Naive thymus-derived CD4-positive, alpha-beta T cell (primary cell): ENCODE results near the gene PCDH1. TPM values are rescaled to one million over a fixed set of nuclear protein-coding genes. Genes with fewer than 3 reads are reported as not detected.
A peak's percentile ranks its signal among the peaks of the same experiment; 100 is the strongest.

ENCODE experiments used
- ATAC-seq: fragments of 150-1000 bp; cut with Tn5 transposase; 2 replicates; pipeline ENCODE4 v1.10.0; 2021; ENCODE audit warnings: mild to moderate bottlenecking, moderate library complexity
- CTCF ChIA-PET: fragments of 350-600 bp; sonication (Branson Sonifier 250); formaldehyde crosslinking; loops from one replicate; lab custom pipeline; 2021; ENCODE audit warnings: antibody characterized with exemption; lab: Charles Lee
- POLR2A ChIA-PET: fragments of 350-600 bp; sonication (Branson Sonifier 250); formaldehyde crosslinking; loops from one replicate; lab custom pipeline; 2021; ENCODE audit warnings: antibody characterized with exemption, inconsistent platforms; lab: Charles Lee
- DNase-seq, 9 donors: peaks; one replicate each; pipeline versions ENCODE4 v3.0.0 to v3.0.0-alpha.2; 2020 to 2022; ENCODE audit warnings: mixed read lengths in 1 of 9
- H3K27ac ChIP-seq: one replicate; pipeline ENCODE4 v1.7.0; 2013; ENCODE audit warnings: mild to moderate bottlenecking, low read depth, low read length, moderate library complexity
- H3K27me3 ChIP-seq, 2 donors: one replicate each; pipeline ENCODE4 v1.7.0; 2013; ENCODE audit warnings: low read length in 2 of 2, mild to moderate bottlenecking in 2 of 2, moderate library complexity in 2 of 2; ENCODE audit not compliant: control insufficient read depth in 2 of 2, insufficient read depth in 2 of 2
- H3K36me3 ChIP-seq, 3 experiments: 1 replicate in 2 of 3; 2 replicates in 1 of 3; pipeline ENCODE4 v1.7.0; 2013; ENCODE audit warnings: low read length in 3 of 3, mild to moderate bottlenecking in 3 of 3, moderate library complexity in 1 of 3; ENCODE audit not compliant: insufficient read depth in 3 of 3, control insufficient read depth in 2 of 3
- H3K4me1 ChIP-seq, 2 donors: one replicate each; pipeline ENCODE4 v1.7.0; 2013; ENCODE audit warnings: low read length in 2 of 2, mild to moderate bottlenecking in 2 of 2, moderate library complexity in 1 of 2; ENCODE audit not compliant: control insufficient read depth in 2 of 2, insufficient read depth in 2 of 2
- H3K4me3 ChIP-seq: 2 replicates; pipeline ENCODE4 v1.7.0; 2013; ENCODE audit warnings: mild to moderate bottlenecking, low read length
- H3K9me3 ChIP-seq, 3 experiments: 1 replicate in 2 of 3; 2 replicates in 1 of 3; pipeline ENCODE4 v1.7.0; 2013; ENCODE audit warnings: low read length in 3 of 3; ENCODE audit not compliant: control insufficient read depth in 2 of 3
- H3K27ac Mint-ChIP-seq, 9 donors: one replicate each; pipeline ENCODE4 v1.8.0; 2020 to 2022; ENCODE audit warnings: mixed read lengths in 9 of 9, mild to moderate bottlenecking in 8 of 9, moderate library complexity in 5 of 9, inconsistent platforms in 2 of 9
- H3K27me3 Mint-ChIP-seq, 5 donors: one replicate each; pipeline ENCODE4 v1.8.0; 2021 to 2022; ENCODE audit warnings: mixed read lengths in 5 of 5, mild to moderate bottlenecking in 1 of 5
- H3K36me3 Mint-ChIP-seq, 5 donors: one replicate each; pipeline ENCODE4 v1.8.0; 2020 to 2022; ENCODE audit warnings: mixed read lengths in 5 of 5, mild to moderate bottlenecking in 3 of 5, inconsistent platforms in 1 of 5
- H3K4me1 Mint-ChIP-seq, 7 donors: one replicate each; pipeline ENCODE4 v1.8.0; 2020 to 2022; ENCODE audit warnings: mixed read lengths in 7 of 7, mild to moderate bottlenecking in 3 of 7, inconsistent platforms in 1 of 7
- H3K4me3 Mint-ChIP-seq, 10 donors: one replicate each; pipeline ENCODE4 v1.8.0; 2020 to 2022; ENCODE audit warnings: mild to moderate bottlenecking in 10 of 10, mixed read lengths in 10 of 10, moderate library complexity in 6 of 10, inconsistent platforms in 2 of 10
- H3K9me3 Mint-ChIP-seq, 11 donors: one replicate each; pipeline ENCODE4 v1.8.0; 2020 to 2022; ENCODE audit warnings: mixed read lengths in 11 of 11, mild to moderate bottlenecking in 4 of 11, inconsistent platforms in 1 of 11, moderate library complexity in 1 of 11
- intact Hi-C, 2 donors: fragments of 100-400 bp; cut with micrococcal nuclease; formaldehyde crosslinking; loops; one replicate each; pipeline ENCODE4 v1.15.1; 2023
- polyA plus RNA-seq, 2 donors: library from polyadenylated mRNA; unstranded; fragments of 300-500 nt; fragmentation: Illumina TruSeq; gene quantifications; one replicate each; pipeline ENCODE4 v1.2.3, GENCODE V29; 2021
- total RNA-seq, 6 experiments: library from RNA in 5 of 6; stranded (reverse) in 5 of 6; gene quantifications; 1 replicate in 5 of 6; 2 replicates in 1 of 6; pipeline ENCODE4 v1.2.3 and lab custom pipeline; 2021 to 2026

Gene PCDH1
- total and polyA plus RNA-seq, 7 experiments from 2014 or later, result 0.05 to 3.2 (median 0.53) TPM; not detected in 4

GRCh38 chr5:141913560-141914198, 35.5 kb upstream of the PCDH1 start:
- Mint-ChIP-seq H3K9me3 (no peaks in the 10 kb centered on the region), H3K36me3 (no peaks in the 10 kb centered on the region), H3K27me3 (peaks cover 21 to 56% (median 23%) of the 10 kb centered on the region in 5 donors), H3K27ac (peak overlapping the region in 1 of 9 donors; percentile 32), H3K4me3 (peak overlapping the region; percentile 16 to 75 (median 63)), H3K4me1 (peaks cover 6 to 18% (median 14%) of the 10 kb centered on the region in 7 donors)
- DNase-seq (no peak), ATAC-seq (no peak)
- ChIA-PET POLR2A (interaction anchor here (1.1 to 1.8 kb wide), 4 partner anchors 10 to 55 kb away, joined by 4 to 14 read pairs (median 5); partner anchors contain the start of genes DELE1 and RNF14), CTCF (interaction anchor here (1.4 to 1.8 kb wide), 2 partner anchors 47 to 249 kb away, joined by 3 to 11 read pairs; no protein-coding TSS in a partner anchor)
- intact Hi-C loops, result loop anchor here in 1 of 2 donors (1.0 kb wide), 1 partner anchor 47 kb away; no protein-coding TSS in a partner anchor
- H3K36me3 ChIP-seq, result no peaks in the 10 kb centered on the region
- peaks cover 5 to 10% of the 10 kb centered on the region in 2 donors for H3K27me3 ChIP-seq
- peaks cover 0 to 7% of the 10 kb centered on the region in 2 donors for H3K4me1 ChIP-seq
- no peak overlapping the region for H3K27ac ChIP-seq
- peak overlapping the region; percentile 48 for H3K4me3 ChIP-seq
- H3K9me3 ChIP-seq, result no peaks in the 10 kb centered on the region

GRCh38 chr5:141910271-141910673, 32.1 kb upstream of the PCDH1 start:
- no peak overlapping the region for H3K4me3 Mint-ChIP-seq
- H3K27ac ChIP-seq, result no peak overlapping the region
- peaks cover 6 to 18% (median 14%) of the 10 kb centered on the region in 7 donors for H3K4me1 Mint-ChIP-seq
- no peak overlapping the region for H3K4me3 ChIP-seq
- peaks cover 0 to 2% (median 0%) of the 10 kb centered on the region in 11 donors for H3K9me3 Mint-ChIP-seq
- peaks cover 0 to 7% of the 10 kb centered on the region in 2 donors for H3K4me1 ChIP-seq
- no peaks in the 10 kb centered on the region for H3K9me3 ChIP-seq
- ATAC-seq (no peak), DNase-seq (no peak)
- H3K27me3 ChIP-seq, result peaks cover 5 to 10% of the 10 kb centered on the region in 2 donors
- POLR2A ChIA-PET, result no interaction called here
- peaks cover 19 to 43% (median 21%) of the 10 kb centered on the region in 5 donors for H3K27me3 Mint-ChIP-seq
- CTCF ChIA-PET, result interaction anchor here (0.6 kb wide), 1 partner anchor 17 kb away, joined by 5 read pairs; no protein-coding TSS in a partner anchor
- intact Hi-C loops, result no loop called here
- no peak overlapping the region for H3K27ac Mint-ChIP-seq
- H3K36me3 ChIP-seq, result no peaks in the 10 kb centered on the region
- H3K36me3 Mint-ChIP-seq, result no peaks in the 10 kb centered on the region

DNA sequence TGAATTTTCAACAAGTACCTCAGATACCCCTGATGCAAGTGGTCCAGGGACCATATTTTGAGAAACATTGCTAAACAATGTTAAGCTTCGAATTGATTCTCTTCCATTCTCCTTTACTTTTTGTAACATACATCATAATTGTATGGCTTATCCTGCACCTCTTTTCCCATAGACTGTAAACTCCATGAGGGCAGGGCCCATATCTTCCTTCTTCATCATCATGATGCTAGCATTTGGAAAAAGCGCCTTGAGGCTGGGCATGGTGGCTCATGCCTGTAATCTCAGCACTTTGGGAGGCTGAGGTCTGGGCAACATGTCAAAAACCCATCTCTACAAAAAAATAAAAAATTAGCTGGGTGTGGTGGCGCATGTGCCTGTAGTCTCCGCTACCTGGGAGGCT, 31.0 kb upstream of the PCDH1 start:
- intact Hi-C loops, result no loop called here
- Mint-ChIP-seq H3K27ac (no peak overlapping the region), H3K9me3 (peaks cover 0 to 2% (median 0%) of the 10 kb centered on the region in 11 donors), H3K27me3 (peaks cover 13 to 36% (median 15%) of the 10 kb centered on the region in 5 donors), H3K4me1 (peaks cover 4 to 10% (median 9%) of the 10 kb centered on the region in 7 donors), H3K4me3 (no peak overlapping the region), H3K36me3 (no peaks in the 10 kb centered on the region)
- ATAC-seq (no peak), DNase-seq (no peak)
- no peaks in the 10 kb centered on the region for H3K36me3 ChIP-seq
- H3K27ac ChIP-seq, result no peak overlapping the region
- H3K4me1 ChIP-seq, result peaks cover 0 to 7% of the 10 kb centered on the region in 2 donors
- ChIA-PET POLR2A (interaction anchor here (0.6 kb wide), 1 partner anchor 25 kb away, joined by 3 read pairs; no protein-coding TSS in a partner anchor), CTCF (no interaction called here)
- no peak overlapping the region for H3K4me3 ChIP-seq
- H3K27me3 ChIP-seq, result peaks cover 5 to 10% of the 10 kb centered on the region in 2 donors
- no peaks in the 10 kb centered on the region for H3K9me3 ChIP-seq

DNA sequence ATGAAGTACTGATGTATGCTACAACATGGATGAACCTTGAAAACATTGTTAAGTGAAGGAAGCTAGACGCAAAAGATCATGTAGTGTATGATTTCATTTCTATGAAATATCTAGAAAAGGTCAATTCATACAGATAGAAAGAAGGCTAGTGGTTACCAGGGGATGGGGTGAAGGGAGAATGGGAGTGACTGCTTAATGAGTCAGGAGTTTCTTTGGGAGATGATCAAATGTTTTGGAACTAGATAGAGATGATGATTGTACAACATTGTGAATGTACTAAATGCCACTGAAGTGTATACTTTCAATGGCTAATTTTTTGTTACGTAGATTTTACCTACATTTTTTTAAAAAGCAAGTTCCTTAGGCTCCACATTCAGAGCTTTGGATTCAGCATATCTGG, 30.6 kb upstream of the PCDH1 start:
- ATAC-seq (no peak), DNase-seq (no peak)
- Histone ChIP-seq H3K27ac (no peak overlapping the region), H3K36me3 (no peaks in the 10 kb centered on the region), H3K9me3 (no peaks in the 10 kb centered on the region), H3K4me1 (peaks cover 0 to 4% of the 10 kb centered on the region in 2 donors), H3K27me3 (peaks cover 5 to 10% of the 10 kb centered on the region in 2 donors), H3K4me3 (no peak overlapping the region)
- H3K9me3 Mint-ChIP-seq, result peaks cover 0 to 2% (median 0%) of the 10 kb centered on the region in 11 donors
- peaks cover 4 to 9% (median 7%) of the 10 kb centered on the region in 7 donors for H3K4me1 Mint-ChIP-seq
- intact Hi-C loops, result no loop called here
- H3K36me3 Mint-ChIP-seq, result no peaks in the 10 kb centered on the region
- CTCF ChIA-PET, result no interaction called here
- H3K27ac Mint-ChIP-seq, result no peak overlapping the region
- no peak overlapping the region for H3K4me3 Mint-ChIP-seq
- peaks cover 11 to 37% (median 17%) of the 10 kb centered on the region in 5 donors for H3K27me3 Mint-ChIP-seq
- POLR2A ChIA-PET, result no interaction called here

DNA sequence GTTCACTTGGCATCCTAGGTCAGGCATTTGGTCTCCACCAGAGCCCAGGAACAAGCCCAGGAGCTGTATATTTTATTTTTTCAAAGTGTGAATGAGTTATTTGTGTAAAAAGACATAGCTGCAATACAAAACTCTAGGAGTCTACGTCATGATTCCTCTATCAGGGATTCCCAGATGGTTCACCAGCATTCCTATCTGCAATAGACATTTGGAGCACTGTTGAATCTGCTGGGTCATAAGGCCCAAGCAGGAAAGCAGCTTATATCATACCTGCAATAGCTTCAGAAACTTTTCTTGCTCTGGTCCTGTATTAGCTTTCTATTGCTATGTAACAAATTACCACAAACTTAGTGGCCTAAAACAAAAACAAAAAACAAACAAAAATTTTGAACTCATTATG, 28.8 kb upstream of the PCDH1 start:
- Histone ChIP-seq H3K27me3 (no peaks in the 10 kb centered on the region), H3K27ac (no peak overlapping the region), H3K4me3 (no peak overlapping the region), H3K4me1 (no peaks in the 10 kb centered on the region), H3K9me3 (no peaks in the 10 kb centered on the region), H3K36me3 (no peaks in the 10 kb centered on the region)
- peaks cover 0 to 2% (median 0%) of the 10 kb centered on the region in 11 donors for H3K9me3 Mint-ChIP-seq
- peaks cover 0 to 2% (median 0%) of the 10 kb centered on the region in 7 donors for H3K4me1 Mint-ChIP-seq
- intact Hi-C loops, result no loop called here
- peaks cover 0 to 30% (median 11%) of the 10 kb centered on the region in 5 donors for H3K27me3 Mint-ChIP-seq
- ATAC-seq (no peak), DNase-seq (no peak)
- no peak overlapping the region for H3K4me3 Mint-ChIP-seq
- H3K27ac Mint-ChIP-seq, result no peak overlapping the region
- no peaks in the 10 kb centered on the region for H3K36me3 Mint-ChIP-seq
- POLR2A ChIA-PET, result interaction anchor here (0.8 kb wide), 1 partner anchor 186 kb away, joined by 6 read pairs; no protein-coding TSS in a partner anchor
- CTCF ChIA-PET, result interaction anchor here (0.6 to 1.8 kb wide), 2 partner anchors 29 to 215 kb away, joined by 3 to 6 read pairs; partner anchors contain the start of gene PCDH1

DNA sequence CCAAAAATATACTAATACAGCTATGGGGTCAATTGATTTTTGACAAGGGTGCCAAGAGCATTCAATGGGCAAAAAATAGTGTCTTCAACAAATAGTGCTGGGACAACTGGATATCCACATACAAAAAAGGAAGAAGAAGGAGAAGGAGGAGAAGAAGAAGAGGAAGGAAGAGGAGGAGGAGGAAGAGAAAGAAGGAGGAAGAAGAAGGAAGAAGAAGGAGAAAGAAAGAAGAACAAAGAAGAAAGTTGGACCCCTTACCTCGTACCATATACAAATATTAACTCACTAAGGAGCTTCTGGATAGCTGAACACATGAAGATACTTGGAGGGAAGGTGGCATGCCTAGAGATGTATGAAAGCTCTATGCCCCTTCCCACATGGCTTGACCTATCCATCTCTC, 28.3 kb upstream of the PCDH1 start:
- H3K27ac Mint-ChIP-seq, result no peak overlapping the region
- peaks cover 0 to 2% (median 0%) of the 10 kb centered on the region in 7 donors for H3K4me1 Mint-ChIP-seq

More for the DNA sequence above, 28.3 kb upstream of the PCDH1 start:
- no peaks in the 10 kb centered on the region for H3K4me1 ChIP-seq
- no peak for DNase-seq
- no peaks in the 10 kb centered on the region for H3K36me3 Mint-ChIP-seq
- no peak for ATAC-seq
- H3K36me3 ChIP-seq, result no peaks in the 10 kb centered on the region
- no peaks in the 10 kb centered on the region for H3K9me3 ChIP-seq
- CTCF ChIA-PET, result interaction anchor here (0.6 to 1.8 kb wide), 3 partner anchors 28 to 215 kb away, joined by 3 to 6 read pairs (median 5); partner anchors contain the start of gene PCDH1
- no peak overlapping the region for H3K27ac ChIP-seq
- POLR2A ChIA-PET, result interaction anchor here (0.8 kb wide), 1 partner anchor 187 kb away, joined by 6 read pairs; no protein-coding TSS in a partner anchor
- no peaks in the 10 kb centered on the region for H3K27me3 ChIP-seq
- no peak overlapping the region for H3K4me3 Mint-ChIP-seq
- H3K4me3 ChIP-seq, result no peak overlapping the region
- H3K9me3 Mint-ChIP-seq, result peaks cover 0 to 2% (median 0%) of the 10 kb centered on the region in 11 donors
- peaks cover 0 to 32% (median 15%) of the 10 kb centered on the region in 5 donors for H3K27me3 Mint-ChIP-seq
- intact Hi-C loops, result no loop called here
